ENCODE data around the gene MOB3C.

The MOB3C gene

DNA sequence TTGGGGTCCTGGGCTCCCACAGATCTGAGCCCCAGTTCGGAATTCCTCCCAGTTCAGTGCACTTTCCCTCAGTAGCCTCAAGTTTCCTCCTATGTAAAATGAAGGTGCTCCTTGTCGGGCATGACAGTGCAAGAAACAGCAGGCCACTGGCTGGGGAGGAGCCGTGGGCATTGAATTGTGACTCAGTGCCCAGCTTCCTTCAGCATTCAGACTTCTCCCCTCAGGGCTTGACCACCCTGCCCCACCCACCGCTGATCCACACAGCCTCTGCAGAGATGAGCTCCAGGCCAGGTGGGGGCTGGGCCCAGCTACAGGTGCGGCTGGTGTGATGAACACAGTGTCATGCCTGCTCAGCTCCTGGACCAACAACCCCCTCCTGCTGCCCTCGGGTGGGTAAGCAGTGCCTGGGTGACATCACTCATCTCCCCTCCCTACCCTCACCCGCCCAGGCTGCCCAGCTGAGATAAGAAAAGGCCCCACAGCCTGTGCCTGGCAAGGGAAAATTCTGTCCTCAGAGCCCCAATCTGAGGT lies 4.9 kb downstream of the MOB3C start:
- Histone ChIP-seq H3K9ac (ENCODE audit: low read length in 5 of 5) (peak overlapping the region in 2 of 5 donors; percentile 9 to 23), H3K27ac (ENCODE audit: low read depth, low read length) (no peak overlapping the region), H3K36me3 (ENCODE audit: control insufficient read depth in 5 of 5, insufficient read depth in 5 of 5, low read length in 5 of 5) (peaks cover 0 to 56% (median 39%) of the 10 kb centered on the region in 5 donors), H3K4me3 (ENCODE audit: low read depth in 1 of 5, low read length in 5 of 5) (peak overlapping the region in 2 of 5 donors; percentile 25 to 35), H3K9me3 (ENCODE audit: control insufficient read depth in 5 of 5, low read length in 5 of 5) (no peaks in the 10 kb centered on the region), H3K27me3 (ENCODE audit: control insufficient read depth in 5 of 5, insufficient read depth in 4 of 5, low read length in 5 of 5) (no peaks in the 10 kb centered on the region), H3K4me1 (ENCODE audit: control insufficient read depth in 5 of 5, insufficient read depth in 5 of 5, low read length in 5 of 5) (peaks cover 19 to 62% (median 56%) of the 10 kb centered on the region in 5 donors)

GRCh38 chr1:46607345-46608130 lies 9.1 kb downstream of the MOB3C start:
- Histone ChIP-seq H3K9me3 (ENCODE audit: control insufficient read depth in 5 of 5, low read length in 5 of 5) (no peaks in the 10 kb centered on the region), H3K27ac (ENCODE audit: low read depth, low read length) (peak overlapping the region; percentile 48), H3K27me3 (ENCODE audit: control insufficient read depth in 5 of 5, insufficient read depth in 4 of 5, low read length in 5 of 5) (no peaks in the 10 kb centered on the region), H3K4me3 (ENCODE audit: low read depth in 1 of 5, low read length in 5 of 5) (no peak overlapping the region), H3K9ac (ENCODE audit: low read length in 5 of 5) (peak overlapping the region in 1 of 5 donors; percentile 17), H3K36me3 (ENCODE audit: control insufficient read depth in 5 of 5, insufficient read depth in 5 of 5, low read length in 5 of 5) (peaks cover 0 to 54% (median 34%) of the 10 kb centered on the region in 5 donors), H3K4me1 (ENCODE audit: control insufficient read depth in 5 of 5, insufficient read depth in 5 of 5, low read length in 5 of 5) (peaks cover 3 to 52% (median 42%) of the 10 kb centered on the region in 5 donors)

GRCh38 chr1:46606255-46606965 lies 10.2 kb downstream of the MOB3C start:
- H3K36me3 ChIP-seq (ENCODE audit: control insufficient read depth in 5 of 5, insufficient read depth in 5 of 5, low read length in 5 of 5): peaks cover 0 to 45% (median 26%) of the 10 kb centered on the region in 5 donors
- no peak overlapping the region for H3K27ac ChIP-seq (ENCODE audit: low read depth, low read length)
- peaks cover 3 to 51% (median 38%) of the 10 kb centered on the region in 5 donors for H3K4me1 ChIP-seq (ENCODE audit: control insufficient read depth in 5 of 5, insufficient read depth in 5 of 5, low read length in 5 of 5)
- no peak overlapping the region for H3K9ac ChIP-seq (ENCODE audit: low read length in 5 of 5)
- H3K4me3 ChIP-seq (ENCODE audit: low read depth in 1 of 5, low read length in 5 of 5): no peak overlapping the region
- H3K27me3 ChIP-seq (ENCODE audit: control insufficient read depth in 5 of 5, insufficient read depth in 4 of 5, low read length in 5 of 5): no peaks in the 10 kb centered on the region
- H3K9me3 ChIP-seq (ENCODE audit: control insufficient read depth in 5 of 5, low read length in 5 of 5): no peaks in the 10 kb centered on the region

- Histone ChIP-seq H3K27me3 (ENCODE audit: control insufficient read depth in 5 of 5, insufficient read depth in 4 of 5, low read length in 5 of 5) (no peaks in the 10 kb centered on the region), H3K4me3 (ENCODE audit: low read depth in 1 of 5, low read length in 5 of 5) (no peak overlapping the region), H3K36me3 (ENCODE audit: control insufficient read depth in 5 of 5, insufficient read depth in 5 of 5, low read length in 5 of 5) (peaks cover 0 to 34% (median 22%) of the 10 kb centered on the region in 5 donors), H3K9ac (ENCODE audit: low read length in 5 of 5) (no peak overlapping the region), H3K4me1 (ENCODE audit: control insufficient read depth in 5 of 5, insufficient read depth in 5 of 5, low read length in 5 of 5) (peaks cover 3 to 58% (median 41%) of the 10 kb centered on the region in 5 donors), H3K9me3 (ENCODE audit: control insufficient read depth in 5 of 5, low read length in 5 of 5) (no peaks in the 10 kb centered on the region), H3K27ac (ENCODE audit: low read depth, low read length) (no peak overlapping the region)
These were observed 11.4 kb downstream of the MOB3C start for GRCh38 chr1:46605232-46605631.

GRCh38 chr1:46603858-46604549 lies 12.6 kb downstream of the MOB3C start, which contains the start of gene MKNK1:
TSS of gene MKNK1 (minus strand) at chr1:46604268. CDS start at chr1:46583327, 20,941 bp downstream.
- no peaks in the 10 kb centered on the region for H3K9me3 ChIP-seq (ENCODE audit: control insufficient read depth in 5 of 5, low read length in 5 of 5)
- no peaks in the 10 kb centered on the region for H3K27me3 ChIP-seq (ENCODE audit: control insufficient read depth in 5 of 5, insufficient read depth in 4 of 5, low read length in 5 of 5)
- peaks cover 0 to 22% (median 12%) of the 10 kb centered on the region in 5 donors for H3K36me3 ChIP-seq (ENCODE audit: control insufficient read depth in 5 of 5, insufficient read depth in 5 of 5, low read length in 5 of 5)
- peaks cover 3 to 70% (median 53%) of the 10 kb centered on the region in 5 donors for H3K4me1 ChIP-seq (ENCODE audit: control insufficient read depth in 5 of 5, insufficient read depth in 5 of 5, low read length in 5 of 5)
- peak within 1 kb of the TSS; percentile 81 to 96 (median 93) for H3K4me3 ChIP-seq (ENCODE audit: low read depth in 1 of 5, low read length in 5 of 5)
- H3K27ac ChIP-seq (ENCODE audit: low read depth, low read length): peak within 1 kb of the TSS; percentile 70
- H3K9ac ChIP-seq (ENCODE audit: low read length in 5 of 5): peak within 1 kb of the TSS; percentile 74 to 87 (median 83)

DNA sequence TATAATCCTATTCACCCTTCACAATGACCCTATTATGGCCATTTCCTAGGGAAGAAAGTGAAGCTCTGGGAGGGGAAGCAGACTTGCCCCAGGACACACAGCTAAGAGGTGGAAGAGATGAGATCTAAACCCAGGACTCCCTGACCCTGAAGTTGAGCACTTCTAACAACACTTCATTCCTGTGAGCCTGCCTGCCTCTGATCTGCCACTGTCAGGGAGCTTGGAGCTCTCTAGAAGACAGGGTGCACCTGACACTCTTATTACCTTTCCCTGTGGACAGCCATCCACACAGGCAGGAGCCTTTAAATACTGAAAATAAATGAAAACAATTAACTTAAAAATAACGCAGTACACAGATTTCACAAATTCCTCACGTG lies 13.1 kb downstream of the MOB3C start:
- Histone ChIP-seq H3K4me1 (ENCODE audit: control insufficient read depth in 5 of 5, insufficient read depth in 5 of 5, low read length in 5 of 5) (peaks cover 3 to 70% (median 53%) of the 10 kb centered on the region in 5 donors), H3K9ac (ENCODE audit: low read length in 5 of 5) (peak overlapping the region; percentile 74 to 87 (median 83)), H3K27ac (ENCODE audit: low read depth, low read length) (peak overlapping the region; percentile 70), H3K27me3 (ENCODE audit: control insufficient read depth in 5 of 5, insufficient read depth in 4 of 5, low read length in 5 of 5) (no peaks in the 10 kb centered on the region), H3K9me3 (ENCODE audit: control insufficient read depth in 5 of 5, low read length in 5 of 5) (no peaks in the 10 kb centered on the region), H3K4me3 (ENCODE audit: low read depth in 1 of 5, low read length in 5 of 5) (peak overlapping the region; percentile 81 to 96 (median 93)), H3K36me3 (ENCODE audit: control insufficient read depth in 5 of 5, insufficient read depth in 5 of 5, low read length in 5 of 5) (peaks cover 0 to 17% (median 7%) of the 10 kb centered on the region in 5 donors)

DNA sequence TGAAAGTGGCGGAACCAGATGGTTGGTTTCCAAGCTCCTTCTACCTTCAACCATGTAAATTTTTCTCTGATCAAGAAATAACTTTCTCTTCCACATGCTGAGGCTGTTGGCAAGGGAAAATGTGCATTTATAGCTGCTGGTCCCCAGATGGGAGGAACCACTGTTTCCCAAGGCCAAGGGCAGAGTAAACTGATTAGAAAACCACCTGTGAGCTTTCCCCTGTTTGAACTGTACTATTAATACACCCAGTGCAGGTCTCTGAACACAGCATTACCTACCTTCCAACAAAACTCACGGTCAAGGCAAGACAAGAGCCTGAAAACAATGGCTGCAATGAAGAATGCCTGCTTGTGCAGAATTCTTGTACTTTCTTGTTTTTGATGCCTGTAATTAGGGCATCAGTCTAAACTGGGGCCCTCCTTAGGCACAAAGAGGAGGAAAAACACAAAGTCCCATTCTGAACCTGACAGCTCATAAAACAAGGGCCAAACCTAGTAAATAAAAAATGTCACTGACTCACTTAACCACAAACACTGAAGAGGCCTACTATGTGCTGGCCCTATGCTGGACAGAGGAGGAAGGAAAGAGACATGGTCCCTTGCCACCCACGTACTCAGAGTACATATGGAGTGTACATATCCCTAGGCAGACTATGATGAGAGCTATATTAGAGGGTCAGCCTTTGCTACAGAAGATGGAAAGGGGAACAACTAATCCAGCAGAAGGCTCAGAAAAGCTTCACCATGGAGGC lies 15.2 kb downstream of the MOB3C start:
- Histone ChIP-seq H3K9ac (ENCODE audit: low read length in 5 of 5) (no peak overlapping the region), H3K9me3 (ENCODE audit: control insufficient read depth in 5 of 5, low read length in 5 of 5) (no peaks in the 10 kb centered on the region), H3K4me1 (ENCODE audit: control insufficient read depth in 5 of 5, insufficient read depth in 5 of 5, low read length in 5 of 5) (peaks cover 3 to 61% (median 48%) of the 10 kb centered on the region in 5 donors), H3K36me3 (ENCODE audit: control insufficient read depth in 5 of 5, insufficient read depth in 5 of 5, low read length in 5 of 5) (peaks cover 0 to 4% (median 0%) of the 10 kb centered on the region in 5 donors), H3K27ac (ENCODE audit: low read depth, low read length) (no peak overlapping the region), H3K4me3 (ENCODE audit: low read depth in 1 of 5, low read length in 5 of 5) (peak overlapping the region in 1 of 5 donors; percentile 2), H3K27me3 (ENCODE audit: control insufficient read depth in 5 of 5, insufficient read depth in 4 of 5, low read length in 5 of 5) (no peaks in the 10 kb centered on the region)

- peak overlapping the region in 1 of 5 donors; percentile 10 for H3K9ac ChIP-seq (ENCODE audit: low read length in 5 of 5)
- no peaks in the 10 kb centered on the region for H3K9me3 ChIP-seq (ENCODE audit: control insufficient read depth in 5 of 5, low read length in 5 of 5)
- H3K27ac ChIP-seq (ENCODE audit: low read depth, low read length): no peak overlapping the region
- H3K36me3 ChIP-seq (ENCODE audit: control insufficient read depth in 5 of 5, insufficient read depth in 5 of 5, low read length in 5 of 5): peaks cover 0 to 4% (median 0%) of the 10 kb centered on the region in 5 donors
- peaks cover 3 to 72% (median 57%) of the 10 kb centered on the region in 5 donors for H3K4me1 ChIP-seq (ENCODE audit: control insufficient read depth in 5 of 5, insufficient read depth in 5 of 5, low read length in 5 of 5)
- no peak overlapping the region for H3K4me3 ChIP-seq (ENCODE audit: low read depth in 1 of 5, low read length in 5 of 5)
- H3K27me3 ChIP-seq (ENCODE audit: control insufficient read depth in 5 of 5, insufficient read depth in 4 of 5, low read length in 5 of 5): no peaks in the 10 kb centered on the region
These were observed 17.3 kb downstream of the MOB3C start for GRCh38 chr1:46599059-46599970.
